HAP-1 (cell line): Measurements from ENCODE around the gene GALM.

ENCODE experiments used
- DNase-seq, 2 experiments: peaks; one replicate each; pipeline ENCODE4 v3.0.0-alpha.2; 2016 to 2020; ENCODE audit warnings: low spot score in 2 of 2
- H3K27me3 ChIP-seq: fragments of 250-450 bp; sonication (Bioruptor Pico); 2 replicates; pipeline ENCODE4 v1.5.1; 2020; ENCODE audit warnings: low read depth, mild to moderate bottlenecking, moderate library complexity
- H3K36me3 ChIP-seq: fragments of 250-450 bp; sonication (Bioruptor Pico); replicated peaks from 2 replicates; pipeline ENCODE4 v1.5.1; 2020; ENCODE audit warnings: mild to moderate bottlenecking
- H3K4me1 ChIP-seq: fragments of 250-450 bp; sonication (Bioruptor Pico); 2 replicates; pipeline ENCODE4 v1.5.1; 2020; ENCODE audit warnings: mild to moderate bottlenecking
- H3K4me3 ChIP-seq: fragments of 250-450 bp; sonication (Bioruptor Pico); 2 replicates; pipeline ENCODE4 v1.5.1; 2020; ENCODE audit warnings: mild to moderate bottlenecking, moderate library complexity
- H3K9me3 ChIP-seq: fragments of 250-450 bp; sonication (Bioruptor Pico); 2 replicates; pipeline ENCODE4 v1.5.1; 2020; ENCODE audit warnings: mild to moderate bottlenecking, moderate library complexity
- in situ Hi-C: fragments of 300-500 bp; cut with MboI; formaldehyde crosslinking; loops from 3 replicates; pipeline ENCODE4 v1.14.3; 2020; ENCODE audit warnings: low sequenced_read_pairs, inconsistent platforms, mixed read lengths

The GALM gene

DNA sequence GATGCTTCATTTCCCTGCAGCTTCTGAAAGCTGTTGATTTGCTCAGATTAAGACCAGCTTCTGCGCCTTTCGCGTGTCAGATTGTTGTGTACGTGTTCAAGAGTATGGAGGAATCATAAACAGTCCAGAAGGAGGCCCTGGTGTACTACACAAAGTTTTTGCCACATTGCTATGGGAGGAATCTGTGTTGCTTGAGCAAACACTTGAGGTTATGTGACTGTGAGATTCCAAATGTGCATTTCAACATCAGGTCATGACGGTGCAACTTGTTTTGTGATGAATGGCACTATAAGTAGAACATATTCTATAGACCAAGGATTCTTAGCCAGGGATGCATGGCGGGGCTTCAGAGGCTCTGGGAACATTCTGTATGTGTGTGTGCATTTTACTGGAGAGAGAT lies 50.3 kb downstream of the GALM start:
- in situ Hi-C loops, result no loop called here

DNA sequence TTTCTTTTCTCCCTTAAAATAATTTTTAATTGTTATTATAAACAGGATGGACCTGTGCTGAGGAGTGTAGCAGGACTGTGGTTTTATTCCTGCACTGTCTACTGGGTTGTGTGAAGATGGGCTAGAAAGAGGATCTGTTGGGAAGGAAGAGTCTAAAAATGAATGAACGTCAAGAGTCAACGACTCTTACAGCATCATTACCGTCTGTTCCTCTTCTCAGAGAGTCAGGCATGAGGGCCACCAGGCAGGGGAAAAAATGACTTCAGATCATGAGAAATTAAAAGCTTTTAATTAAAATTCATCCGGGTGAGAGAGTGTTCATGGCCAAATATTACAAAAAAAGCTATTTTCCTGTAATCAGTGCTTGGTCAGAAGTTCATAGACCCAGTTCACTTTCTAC lies 52.7 kb downstream of the GALM start:
- DNase-seq, result no peak
- no peak overlapping the region for H3K4me3 ChIP-seq
- no peaks in the 10 kb centered on the region for H3K9me3 ChIP-seq
- no peaks in the 10 kb centered on the region for H3K27me3 ChIP-seq
- H3K4me1 ChIP-seq, result no peaks in the 10 kb centered on the region
- in situ Hi-C loops, result no loop called here
- H3K36me3 ChIP-seq, result no peaks in the 10 kb centered on the region

More for the DNA sequence above, 50.3 kb downstream of the GALM start:
- Histone ChIP-seq H3K4me1 (no peaks in the 10 kb centered on the region), H3K27me3 (no peaks in the 10 kb centered on the region), H3K9me3 (no peaks in the 10 kb centered on the region), H3K4me3 (no peak overlapping the region), H3K36me3 (no peaks in the 10 kb centered on the region)
- no peak for DNase-seq

DNA sequence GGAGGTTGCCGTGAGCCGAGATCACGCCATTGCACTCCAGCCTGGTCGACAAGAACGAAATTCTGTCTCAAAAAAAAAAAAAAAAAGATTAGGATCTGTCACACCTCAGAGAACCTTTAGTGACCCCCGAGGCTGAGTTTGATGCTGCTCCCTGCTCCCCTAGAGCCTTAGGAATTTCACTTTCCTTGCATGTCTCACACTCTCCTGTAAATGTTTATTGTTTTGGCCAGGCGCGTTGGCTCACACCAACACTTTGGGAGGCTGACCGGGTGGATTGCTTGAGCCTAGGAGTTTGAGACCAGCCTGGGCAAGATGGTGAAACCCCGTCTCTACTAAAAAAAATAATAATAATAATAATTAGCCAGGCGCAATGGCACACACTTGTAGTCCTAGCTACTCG lies 53.8 kb downstream of the GALM start:
- Histone ChIP-seq H3K4me3 (no peak overlapping the region), H3K36me3 (no peaks in the 10 kb centered on the region), H3K27me3 (no peaks in the 10 kb centered on the region), H3K9me3 (no peaks in the 10 kb centered on the region), H3K4me1 (no peaks in the 10 kb centered on the region)
- no peak for DNase-seq
- in situ Hi-C loops, result no loop called here

DNA sequence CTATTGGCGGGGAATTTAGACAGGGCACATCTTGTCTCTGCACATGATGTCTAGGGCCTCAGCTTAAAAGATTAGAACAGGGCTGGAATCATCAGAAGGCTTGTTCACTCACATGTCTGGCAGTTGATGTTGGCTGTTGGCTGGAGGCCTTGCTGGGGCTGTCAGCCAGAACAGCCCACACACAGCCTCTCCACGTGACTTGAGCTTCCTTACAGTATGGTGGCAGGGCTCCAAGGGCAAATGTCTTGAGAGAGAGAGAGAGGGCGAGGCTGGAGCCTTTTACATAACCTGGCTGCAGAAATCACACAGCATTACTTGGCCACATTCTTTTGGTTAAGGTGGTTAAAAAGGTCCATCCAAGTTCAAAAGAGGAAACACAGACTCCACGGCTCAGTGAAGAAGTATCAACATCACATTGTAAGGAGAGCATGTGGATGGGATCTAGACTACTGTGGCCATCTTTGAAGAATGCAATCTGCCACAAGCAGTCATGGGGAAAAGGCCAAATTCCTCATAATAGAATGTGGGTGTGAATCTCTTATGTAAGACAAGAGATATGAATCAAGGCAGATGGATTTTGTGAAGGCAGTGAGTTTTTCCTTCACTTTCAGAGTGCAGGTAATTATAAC lies 54.8 kb downstream of the GALM start:
- no peak for DNase-seq
- in situ Hi-C loops, result no loop called here
- H3K4me1 ChIP-seq, result no peaks in the 10 kb centered on the region
- no peaks in the 10 kb centered on the region for H3K27me3 ChIP-seq
- H3K4me3 ChIP-seq, result no peak overlapping the region
- H3K9me3 ChIP-seq, result no peaks in the 10 kb centered on the region
- no peaks in the 10 kb centered on the region for H3K36me3 ChIP-seq

DNA sequence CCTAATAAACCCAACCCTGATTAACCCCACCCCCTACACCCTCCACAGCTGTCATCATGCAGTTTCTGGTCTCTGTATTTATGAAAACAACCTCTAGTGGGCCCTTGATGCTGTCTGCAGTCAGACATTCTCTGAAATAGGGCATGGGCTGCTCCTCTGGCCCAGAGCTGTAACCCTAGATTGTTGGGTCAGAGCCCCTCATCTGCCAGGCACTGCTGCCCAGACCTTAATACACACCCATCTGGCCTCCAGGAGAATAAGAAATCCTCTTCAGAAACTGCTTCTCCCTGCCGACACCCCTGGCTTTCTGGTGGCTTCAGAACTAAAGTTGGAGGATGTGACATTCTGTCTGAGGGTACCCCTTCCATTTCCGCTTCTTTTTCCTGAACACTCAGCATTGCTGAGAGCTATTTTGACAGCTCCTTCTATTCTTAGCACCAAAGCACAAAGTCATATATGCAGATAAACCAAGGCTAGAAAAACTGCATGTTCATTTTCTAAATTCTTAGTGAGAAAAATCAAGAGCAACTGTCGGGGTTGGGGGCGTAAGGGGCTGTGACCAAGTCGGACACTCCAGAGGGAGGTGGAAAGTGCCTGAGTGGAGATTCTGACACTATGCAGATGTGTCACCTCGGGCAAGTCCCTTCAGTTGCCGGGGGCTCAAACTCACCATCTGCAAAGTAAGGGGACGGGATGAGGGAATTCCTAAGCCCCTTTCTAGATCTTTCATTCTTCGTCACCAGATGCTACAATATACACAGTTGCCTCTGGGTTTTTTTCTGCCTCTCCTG lies 56.6 kb downstream of the GALM start:
- Histone ChIP-seq H3K9me3 (no peaks in the 10 kb centered on the region), H3K4me1 (no peaks in the 10 kb centered on the region), H3K36me3 (no peaks in the 10 kb centered on the region), H3K4me3 (no peak overlapping the region), H3K27me3 (no peaks in the 10 kb centered on the region)
- in situ Hi-C loops, result no loop called here
- no peak for DNase-seq

DNA sequence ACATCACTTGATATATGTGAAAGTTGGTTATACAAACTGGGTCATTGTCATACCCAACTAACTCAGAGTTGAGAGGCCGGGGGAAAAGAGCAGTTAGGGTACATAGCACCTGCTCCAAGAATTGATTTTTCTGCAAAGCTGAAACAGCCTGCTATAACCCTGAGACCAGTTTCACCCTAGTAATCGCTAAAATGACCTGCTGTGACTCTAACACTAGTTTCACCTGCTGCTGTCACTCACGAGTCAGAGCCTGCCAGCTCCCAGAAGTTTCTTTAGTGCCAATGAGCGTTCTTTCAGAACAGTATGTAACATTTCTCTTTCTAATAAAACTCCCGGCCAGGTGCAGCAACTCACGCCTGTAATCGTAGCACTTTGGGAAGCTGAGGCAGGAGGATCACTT lies 57.3 kb downstream of the GALM start:
- H3K4me3 ChIP-seq, result no peak overlapping the region
- H3K4me1 ChIP-seq, result no peaks in the 10 kb centered on the region
- no peak for DNase-seq
- no peaks in the 10 kb centered on the region for H3K9me3 ChIP-seq
- H3K36me3 ChIP-seq, result no peaks in the 10 kb centered on the region
- no peaks in the 10 kb centered on the region for H3K27me3 ChIP-seq
- in situ Hi-C loops, result no loop called here

DNA sequence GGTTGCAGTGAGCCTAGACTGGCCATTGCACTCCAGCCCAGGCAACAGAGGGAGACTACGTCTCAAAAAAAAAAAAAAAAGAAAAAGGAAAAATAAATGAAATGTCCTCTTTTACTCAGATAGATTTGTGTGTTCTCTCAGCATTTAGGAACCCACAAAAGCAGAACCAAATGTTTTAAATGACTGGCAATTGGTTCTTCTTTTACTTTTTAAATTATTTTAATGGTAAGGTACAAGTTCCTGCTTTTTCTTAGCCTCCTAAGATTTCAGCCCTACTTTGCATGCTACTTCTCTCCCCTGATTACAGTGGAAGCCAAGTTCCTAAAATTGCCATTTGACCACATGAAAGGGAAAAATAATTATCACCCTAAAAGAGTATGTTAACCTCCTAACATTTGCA lies 61.7 kb downstream of the GALM start:
- Histone ChIP-seq H3K4me3 (no peak overlapping the region), H3K4me1 (no peaks in the 10 kb centered on the region), H3K9me3 (no peaks in the 10 kb centered on the region), H3K27me3 (no peaks in the 10 kb centered on the region), H3K36me3 (no peaks in the 10 kb centered on the region; the same call in 1 of the 2 replicates)
- in situ Hi-C loops, result loop anchor here (25.0 kb wide), 2 partner anchors 190 to 415 kb away; no protein-coding TSS in a partner anchor
- DNase-seq, result no peak

DNA sequence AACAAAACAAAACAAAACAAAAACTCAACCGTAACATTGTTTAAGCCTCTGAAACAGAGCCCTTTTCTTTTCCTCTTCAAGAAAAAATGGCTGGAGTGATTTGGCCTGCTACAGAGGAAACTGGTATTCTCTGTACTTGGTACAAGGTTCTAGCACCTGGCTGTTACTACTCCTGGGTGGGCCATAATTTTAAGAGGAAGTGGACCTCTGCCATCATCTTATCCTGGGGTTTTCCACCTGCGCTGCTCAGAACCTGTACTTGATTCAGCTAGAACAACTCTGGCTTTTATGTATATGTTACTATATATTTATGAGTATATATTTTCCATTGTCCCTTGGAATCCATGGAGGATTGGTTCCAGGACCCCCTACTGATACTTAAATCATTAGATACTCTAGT lies 62.8 kb downstream of the GALM start:
- Histone ChIP-seq H3K9me3 (no peaks in the 10 kb centered on the region), H3K4me1 (no peaks in the 10 kb centered on the region), H3K27me3 (no peaks in the 10 kb centered on the region), H3K4me3 (no peak overlapping the region), H3K36me3 (no peaks in the 10 kb centered on the region; the same call in 1 of the 2 replicates)
- in situ Hi-C loops, result loop anchor here (25.0 kb wide), 2 partner anchors 191 to 416 kb away; no protein-coding TSS in a partner anchor
- DNase-seq, result no peak

DNA sequence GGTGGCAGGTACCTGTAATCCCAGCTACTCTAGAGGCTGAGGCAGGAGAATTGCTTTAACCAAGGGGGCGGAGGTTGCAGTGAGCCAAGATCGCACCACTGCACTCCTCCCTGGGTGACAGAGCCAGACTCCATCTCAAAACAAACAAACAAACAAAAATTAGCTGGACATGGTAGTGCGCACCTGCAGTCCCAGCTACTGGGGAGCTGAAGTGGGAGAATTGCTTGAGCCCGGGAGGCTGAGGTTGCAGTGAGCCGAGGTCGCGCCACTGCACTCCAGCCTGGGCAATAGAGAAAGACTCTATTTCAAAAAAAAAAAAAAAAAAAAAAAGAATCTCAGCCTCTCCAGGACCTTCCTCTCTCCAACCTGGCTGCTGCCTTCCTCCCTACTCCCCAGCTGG lies 65.2 kb downstream of the GALM start:
- no peaks in the 10 kb centered on the region for H3K4me1 ChIP-seq
- H3K27me3 ChIP-seq, result no peaks in the 10 kb centered on the region
- in situ Hi-C loops, result loop anchor here (10.0 to 25.0 kb wide), 3 partner anchors 126 to 419 kb away; partner anchors contain the start of gene HNRNPLL
- H3K9me3 ChIP-seq, result no peaks in the 10 kb centered on the region
- H3K36me3 ChIP-seq, result peaks cover 3% of the 10 kb centered on the region; the same call in 1 of the 2 replicates
- H3K4me3 ChIP-seq, result no peak overlapping the region
- DNase-seq, result no peak

DNA sequence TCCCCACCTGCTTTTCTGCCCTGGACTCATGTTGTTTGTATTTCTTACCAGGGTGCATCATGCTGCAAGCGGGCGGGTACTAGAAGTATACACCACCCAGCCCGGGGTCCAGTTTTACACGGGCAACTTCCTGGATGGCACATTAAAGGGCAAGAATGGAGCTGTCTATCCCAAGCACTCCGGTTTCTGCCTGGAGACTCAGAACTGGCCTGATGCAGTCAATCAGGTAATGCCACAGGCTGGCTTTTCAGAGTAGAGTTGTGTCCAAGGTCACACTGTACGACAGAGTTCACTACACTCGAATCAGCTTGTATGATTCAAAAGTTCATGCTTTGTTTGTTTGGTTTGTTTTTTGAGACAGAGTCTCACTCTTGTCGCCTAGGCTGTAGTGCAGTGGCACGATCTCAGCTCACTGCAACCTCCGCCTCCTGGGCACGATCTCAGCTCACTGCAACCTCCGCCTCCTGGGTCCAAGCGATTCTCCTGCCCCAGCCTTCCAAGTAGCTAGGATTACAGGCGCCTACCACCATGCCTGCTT lies 65.8 kb downstream of the GALM start:
- H3K36me3 ChIP-seq, result peaks cover 4% of the 10 kb centered on the region

DNA sequence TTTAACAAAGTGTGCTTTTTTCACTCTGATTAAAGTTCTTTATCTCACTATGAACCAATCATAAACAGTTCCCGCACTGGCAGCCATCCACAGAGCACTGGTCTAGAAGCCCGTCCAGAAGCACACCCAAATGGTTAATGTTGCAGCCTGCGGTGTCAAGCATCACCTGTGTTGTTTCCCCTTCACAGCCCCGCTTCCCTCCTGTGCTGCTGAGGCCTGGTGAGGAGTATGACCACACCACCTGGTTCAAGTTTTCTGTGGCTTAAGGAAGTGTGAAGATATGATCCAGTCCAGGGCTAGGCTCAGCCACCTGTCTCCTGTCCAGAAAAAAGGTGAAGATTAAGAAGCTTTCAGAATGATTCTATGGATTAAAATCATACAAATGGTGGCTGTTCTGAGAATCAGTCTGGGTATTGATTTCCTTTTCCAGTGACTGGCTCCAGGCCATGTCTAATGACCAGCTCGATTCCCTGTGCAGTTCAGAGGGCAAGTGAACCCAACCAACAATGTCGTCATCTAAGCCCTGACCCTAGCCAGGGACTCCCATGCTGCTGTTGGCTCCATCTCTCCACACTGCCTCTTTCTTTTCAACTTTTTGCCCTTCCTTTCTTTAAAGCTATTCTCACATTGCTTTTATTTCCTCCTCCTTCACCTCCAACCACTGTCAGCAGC lies 67.5 kb downstream of the GALM start:
- no peaks in the 10 kb centered on the region for H3K27me3 ChIP-seq
- H3K4me1 ChIP-seq, result no peaks in the 10 kb centered on the region
- in situ Hi-C loops, result loop anchor here (10.0 to 25.0 kb wide), 3 partner anchors 129 to 421 kb away; partner anchors contain the start of gene HNRNPLL
- no peak overlapping the region for H3K4me3 ChIP-seq
- no peaks in the 10 kb centered on the region for H3K9me3 ChIP-seq
- DNase-seq, result no peak
- peaks cover 18% of the 10 kb centered on the region for H3K36me3 ChIP-seq

More for the DNA sequence above, 65.8 kb downstream of the GALM start:
- Histone ChIP-seq H3K4me1 (no peaks in the 10 kb centered on the region), H3K9me3 (no peaks in the 10 kb centered on the region), H3K27me3 (no peaks in the 10 kb centered on the region), H3K4me3 (no peak overlapping the region)
- in situ Hi-C loops, result loop anchor here (10.0 to 25.0 kb wide), 3 partner anchors 127 to 419 kb away; partner anchors contain the start of gene HNRNPLL
- no peak for DNase-seq

DNA sequence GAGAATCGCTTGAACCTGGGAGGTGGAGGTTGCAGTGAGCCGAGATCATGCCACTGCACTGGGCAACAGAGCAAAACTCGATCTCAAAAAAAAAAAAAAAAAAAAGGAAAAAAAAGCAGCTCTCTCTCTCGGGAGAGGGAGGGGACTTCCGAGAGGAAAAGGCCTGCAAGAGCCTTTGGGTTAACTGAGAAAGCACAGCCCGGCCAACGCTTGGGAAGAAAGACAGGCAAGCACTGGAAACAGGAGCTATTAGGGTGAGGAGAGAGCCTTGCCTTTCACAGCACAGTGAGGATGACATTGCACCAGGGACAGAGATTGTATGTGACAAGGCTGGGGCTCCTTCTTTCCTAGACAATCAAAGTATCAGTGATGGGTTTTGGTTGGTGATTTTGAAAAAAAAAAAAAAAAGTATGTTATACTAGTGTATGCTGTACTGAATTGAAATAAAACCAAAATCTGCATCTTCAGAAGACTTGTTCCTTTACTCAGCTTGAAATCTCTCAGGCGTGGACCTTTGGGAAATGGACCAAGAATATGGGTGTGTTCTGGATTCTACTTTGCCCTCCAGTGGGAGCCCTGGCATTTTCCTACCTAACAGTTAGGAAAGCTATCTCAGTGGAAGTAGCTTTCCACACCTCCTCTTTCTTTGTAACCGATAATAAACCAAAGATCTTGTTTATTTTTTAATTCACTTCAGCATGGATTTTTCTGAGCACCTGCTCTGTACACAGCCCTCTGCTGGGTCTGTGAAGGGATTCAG lies 68.6 kb downstream of the GALM start:
- Histone ChIP-seq H3K4me3 (no peak overlapping the region), H3K36me3 (peaks cover 25% of the 10 kb centered on the region), H3K9me3 (no peaks in the 10 kb centered on the region), H3K27me3 (no peaks in the 10 kb centered on the region), H3K4me1 (no peaks in the 10 kb centered on the region)
- no peak for DNase-seq
- in situ Hi-C loops, result loop anchor here (10.0 to 25.0 kb wide), 3 partner anchors 130 to 422 kb away; partner anchors contain the start of gene HNRNPLL

DNA sequence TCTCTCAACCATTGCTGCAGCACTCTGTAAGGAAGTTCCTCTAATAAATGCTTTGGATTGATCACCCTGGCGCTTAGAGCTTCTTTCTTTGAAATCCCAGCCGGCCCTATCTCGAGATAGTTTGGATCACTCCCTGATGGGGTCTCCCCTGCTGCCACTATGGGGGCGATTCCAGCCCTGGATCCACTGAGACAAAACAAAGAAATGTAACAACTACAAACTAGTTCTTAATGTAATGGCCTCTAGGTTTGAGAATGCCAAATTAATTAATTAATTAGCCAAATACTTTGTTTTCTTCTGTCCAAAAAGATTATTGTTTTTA lies 70.0 kb downstream of the GALM start:
- in situ Hi-C loops, result loop anchor here (10.0 to 25.0 kb wide), 3 partner anchors 131 to 424 kb away; partner anchors contain the start of gene HNRNPLL

More for the DNA sequence above, 70.0 kb downstream of the GALM start:
- DNase-seq, result no peak
- no peak overlapping the region for H3K4me3 ChIP-seq
- H3K36me3 ChIP-seq, result peaks cover 37% of the 10 kb centered on the region
- H3K9me3 ChIP-seq, result no peaks in the 10 kb centered on the region
- H3K4me1 ChIP-seq, result no peaks in the 10 kb centered on the region
- H3K27me3 ChIP-seq, result no peaks in the 10 kb centered on the region
